DMS79 treated with DMSO at 0.1 percent for 48 hours (cell line): ENCODE results near the gene SNTG2.
"Not testable (repeated sequence)": the region's sequence is repeated elsewhere in the genome, so short reads cannot be mapped to it uniquely, and the experiment has no call there.

Source experiments
- DNase-seq: peaks from one replicate; lab custom pipeline; 2025; lab: John Stamatoyannopoulos, UW

SNTG2 gene

GRCh38 chr2:1053786-1054185, 103.1 kb downstream of the SNTG2 start:
- DNase-seq = no peak

- no peak for DNase-seq
Observed at GRCh38 chr2:1054399-1054798, 103.8 kb downstream of the SNTG2 start.

GRCh38 chr2:1055014-1055595, 104.5 kb downstream of the SNTG2 start:
- DNase-seq = no peak

- DNase-seq = no peak
Observed at GRCh38 chr2:1060372-1060771, 109.7 kb downstream of the SNTG2 start.

GRCh38 chr2:1060987-1061386, 110.3 kb downstream of the SNTG2 start:
- no peak for DNase-seq

- DNase-seq = no peak
Observed at GRCh38 chr2:1068241-1068640, 117.6 kb downstream of the SNTG2 start.

- no peak for DNase-seq
Observed at GRCh38 chr2:1068822-1069221, 118.2 kb downstream of the SNTG2 start.

- DNase-seq = no peak
Observed at GRCh38 chr2:1069847-1070246, 119.2 kb downstream of the SNTG2 start.

GRCh38 chr2:1070601-1071000, 120.0 kb downstream of the SNTG2 start:
- no peak for DNase-seq

- no peak for DNase-seq
Observed at GRCh38 chr2:1071650-1072049, 121.0 kb downstream of the SNTG2 start.

GRCh38 chr2:1072250-1072649, 121.6 kb downstream of the SNTG2 start:
- DNase-seq = no peak

GRCh38 chr2:1077911-1078310, 127.3 kb downstream of the SNTG2 start:
- DNase-seq = no peak

GRCh38 chr2:1078326-1078725, 127.7 kb downstream of the SNTG2 start:
- no peak for DNase-seq

GRCh38 chr2:1079873-1080799, 129.5 kb downstream of the SNTG2 start:
- DNase-seq = no peak

- peak; percentile 37 for DNase-seq
Observed at GRCh38 chr2:1081451-1082225, 131.0 kb downstream of the SNTG2 start.

GRCh38 chr2:1082456-1083205, 132.0 kb downstream of the SNTG2 start:
- no peak for DNase-seq

- DNase-seq = no peak
Observed at GRCh38 chr2:1088192-1088860, 137.7 kb downstream of the SNTG2 start.

GRCh38 chr2:1088940-1089339, 138.3 kb downstream of the SNTG2 start:
- DNase-seq = no peak

- DNase-seq = no peak
Observed at GRCh38 chr2:1091895-1092585, 141.4 kb downstream of the SNTG2 start.

GRCh38 chr2:1093668-1094067, 143.0 kb downstream of the SNTG2 start:
- DNase-seq = not testable (repeated sequence)

- DNase-seq = no peak
Observed at GRCh38 chr2:1097101-1097500, 146.5 kb downstream of the SNTG2 start.
